ENCODE measurements around the gene ADGRB3. TPM values are rescaled to one million over a fixed set of nuclear protein-coding genes. Genes with fewer than 3 reads are reported as not detected.

Gene ADGRB3
- total and polyA plus RNA-seq, 2 donors (not counting 3 experiments of a cell fraction or from before 2014, with no cell fraction given): not detected

DNA sequence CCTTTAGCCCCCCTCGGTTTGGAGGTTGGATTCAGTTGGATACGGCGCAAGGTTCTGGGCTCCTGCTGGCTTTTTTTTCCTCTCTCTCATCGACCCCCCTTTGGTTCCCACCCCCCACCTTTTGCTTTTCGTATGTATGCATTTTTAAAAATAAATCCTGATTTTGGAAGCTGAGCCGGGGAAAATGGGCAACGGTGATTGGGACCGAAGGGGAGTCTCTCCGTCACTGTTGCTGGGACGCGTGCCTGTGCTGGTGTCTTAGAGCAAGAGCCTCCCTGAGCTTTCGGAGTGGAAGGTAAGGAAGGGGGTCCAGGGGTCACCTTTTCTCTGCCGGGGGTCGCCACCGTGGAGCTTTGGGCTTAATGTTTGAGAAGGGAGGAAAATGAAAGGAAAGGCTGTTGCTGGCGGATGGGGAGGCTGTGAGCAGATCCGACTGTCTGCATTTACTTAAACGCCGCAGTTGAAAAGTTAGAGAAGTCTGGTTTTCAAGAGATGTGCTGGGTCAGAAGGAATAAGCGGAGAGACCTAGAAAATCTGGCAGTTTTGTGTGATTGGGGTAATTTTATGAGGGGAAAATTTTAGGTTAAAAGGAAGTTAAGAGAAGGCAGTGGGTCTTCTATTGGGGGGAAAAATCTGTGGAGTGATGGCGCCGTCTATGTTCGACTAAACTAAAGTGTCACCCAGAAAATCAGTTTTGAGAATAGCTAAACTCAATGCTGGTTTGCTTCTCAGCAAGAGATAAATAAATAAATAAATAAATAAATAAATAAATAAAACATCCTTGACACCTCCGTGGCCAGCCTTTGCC lies 828 bp downstream of the ADGRB3 start:
- TF ChIP-seq POLR2A (IDR thresholded peaks at IDR 0.05; ENCODE audit: low read depth, low read length) (no peak), EZH2 (IDR thresholded peaks at IDR 0.05; ENCODE audit: borderline replicate concordance, low read depth, low read length, severe bottlenecking) (peak; percentile 27)
- Histone ChIP-seq H4K20me1 (replicated peaks; ENCODE audit: control insufficient read depth, extremely low read depth, insufficient read depth, low read length) (no peaks in the 10 kb centered on the region), H3K36me3 (ENCODE audit: control insufficient read depth in 2 of 2, extremely low read depth in 1 of 2, insufficient read depth in 2 of 2, low read length in 2 of 2) (no peaks in the 10 kb centered on the region), H3K4me3 (replicated peaks in 1 of 3; ENCODE audit: insufficient read depth in 1 of 3, low read depth in 1 of 3, low read length in 3 of 3) (peak overlapping the region; percentile 21 to 61 (median 50)), H3K9me1 (replicated peaks; ENCODE audit: control insufficient read depth, extremely low read depth, insufficient read depth, low read length) (no peaks in the 10 kb centered on the region), H3K79me2 (ENCODE audit: control insufficient read depth, insufficient read depth, low read length) (no peaks in the 10 kb centered on the region), H3K27ac (ENCODE audit: insufficient read depth, low read depth, low read length) (no peak overlapping the region), H2AFZ (ENCODE audit: low read depth, low read length) (peak overlapping the region; percentile 79), H3K4me2 (ENCODE audit: insufficient read depth, low read length) (peak overlapping the region; percentile 86), H3K4me1 (ENCODE audit: control insufficient read depth, extremely low read depth, insufficient read depth, low read length) (peaks cover 10% of the 10 kb centered on the region), H3K9ac (replicated peaks; ENCODE audit: extremely low read depth, insufficient read depth, low read length) (no peak overlapping the region), H3K9me3 (replicated peaks; ENCODE audit: control insufficient read depth, insufficient read depth, low read length) (no peaks in the 10 kb centered on the region), H3K27me3 (ENCODE audit: control insufficient read depth in 2 of 2, insufficient read depth in 2 of 2, low read length in 2 of 2) (peaks cover 32 to 50% of the 10 kb centered on the region in 2 experiments)
- BruUV-seq (replicated peaks): no TSS peak
- intact Hi-C loops (cut with micrococcal nuclease) (loop anchor here (5.0 kb wide), 3 partner anchors 141 to 1569 kb away; no protein-coding TSS in a partner anchor), dilution Hi-C loops (cut with MboI; ENCODE audit: extremely low pct_ligation_motif_present, low sequenced_read_pairs) (no loop called here)
- ChIA-PET CTCF (interaction anchor here (1.4 to 2.4 kb wide), 2 partner anchors 1095 to 1472 kb away, joined by 4 to 10 read pairs (median 9); no protein-coding TSS in a partner anchor), POLR2A (no interaction called here)
- DNase-seq (ENCODE audit: low read depth, low spot score) (peak; percentile 2), FAIRE-seq (no peak)

DNA sequence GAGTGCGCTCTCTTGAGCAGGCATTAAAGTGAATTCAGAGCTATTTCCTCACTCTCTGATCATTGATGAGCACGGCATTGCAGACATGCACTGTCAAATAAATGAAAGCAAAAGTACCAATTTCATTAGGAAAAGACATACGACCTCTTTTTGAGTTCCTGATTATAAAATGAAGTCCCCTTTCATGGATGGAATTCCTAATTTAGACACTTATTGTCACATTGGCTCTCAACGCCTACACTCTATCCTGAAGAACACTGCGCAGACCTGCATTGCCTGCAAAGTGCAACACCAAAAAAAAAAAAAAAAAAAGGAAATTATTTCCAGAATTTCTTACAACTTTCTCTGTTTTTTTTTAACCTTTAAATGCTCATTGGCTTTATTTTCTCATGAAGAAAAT lies 1.6 kb downstream of the ADGRB3 start:
- dilution Hi-C loops (cut with MboI; ENCODE audit: extremely low pct_ligation_motif_present, low sequenced_read_pairs) (no loop called here), intact Hi-C loops (cut with micrococcal nuclease) (loop anchor here (5.0 kb wide), 3 partner anchors 141 to 1569 kb away; no protein-coding TSS in a partner anchor)
- no peaks in the 10 kb centered on the region for H3K36me3 ChIP-seq (ENCODE audit: control insufficient read depth in 2 of 2, extremely low read depth in 1 of 2, insufficient read depth in 2 of 2, low read length in 2 of 2)
- FAIRE-seq (no peak), DNase-seq (ENCODE audit: low read depth, low spot score) (no peak)
- ChIA-PET POLR2A (no interaction called here), CTCF (interaction anchor here (0.6 to 2.4 kb wide), 3 partner anchors 94 to 1472 kb away, joined by 3 to 10 read pairs (median 9); no protein-coding TSS in a partner anchor)
- peaks cover 32 to 50% of the 10 kb centered on the region in 2 experiments for H3K27me3 ChIP-seq (ENCODE audit: control insufficient read depth in 2 of 2, insufficient read depth in 2 of 2, low read length in 2 of 2)
- no peak overlapping the region for H3K4me3 ChIP-seq (replicated peaks in 1 of 3; ENCODE audit: insufficient read depth in 1 of 3, low read depth in 1 of 3, low read length in 3 of 3)
- H4K20me1 ChIP-seq (replicated peaks; ENCODE audit: control insufficient read depth, extremely low read depth, insufficient read depth, low read length): no peaks in the 10 kb centered on the region
- no TSS peak for BruUV-seq (replicated peaks)
- no peak for TF ChIP-seq POLR2AphosphoS5 (IDR thresholded peaks at IDR 0.05; ENCODE audit: insufficient read depth, low read depth, low read length)
- TF ChIP-seq, protein P1, sequence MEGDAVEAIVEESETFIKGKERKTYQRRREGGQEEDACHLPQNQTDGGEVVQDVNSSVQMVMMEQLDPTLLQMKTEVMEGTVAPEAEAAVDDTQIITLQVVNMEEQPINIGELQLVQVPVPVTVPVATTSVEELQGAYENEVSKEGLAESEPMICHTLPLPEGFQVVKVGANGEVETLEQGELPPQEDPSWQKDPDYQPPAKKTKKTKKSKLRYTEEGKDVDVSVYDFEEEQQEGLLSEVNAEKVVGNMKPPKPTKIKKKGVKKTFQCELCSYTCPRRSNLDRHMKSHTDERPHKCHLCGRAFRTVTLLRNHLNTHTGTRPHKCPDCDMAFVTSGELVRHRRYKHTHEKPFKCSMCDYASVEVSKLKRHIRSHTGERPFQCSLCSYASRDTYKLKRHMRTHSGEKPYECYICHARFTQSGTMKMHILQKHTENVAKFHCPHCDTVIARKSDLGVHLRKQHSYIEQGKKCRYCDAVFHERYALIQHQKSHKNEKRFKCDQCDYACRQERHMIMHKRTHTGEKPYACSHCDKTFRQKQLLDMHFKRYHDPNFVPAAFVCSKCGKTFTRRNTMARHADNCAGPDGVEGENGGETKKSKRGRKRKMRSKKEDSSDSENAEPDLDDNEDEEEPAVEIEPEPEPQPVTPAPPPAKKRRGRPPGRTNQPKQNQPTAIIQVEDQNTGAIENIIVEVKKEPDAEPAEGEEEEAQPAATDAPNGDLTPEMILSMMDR (IDR thresholded peaks at IDR 0.05; ENCODE audit: extremely low read depth in 1 of 2, insufficient read depth in 1 of 2, low read depth in 1 of 2, low read length in 2 of 2): no peak
- no peak for TF ChIP-seq MYC (IDR thresholded peaks at IDR 0.05; ENCODE audit: low read depth, low read length)
- TF ChIP-seq JUN (IDR thresholded peaks at IDR 0.05; ENCODE audit: borderline replicate concordance, insufficient read depth, insufficient read length, low read depth): no peak
- TF ChIP-seq GATA2 (IDR thresholded peaks at IDR 0.05; ENCODE audit: insufficient read depth, insufficient read length, low read depth, low read length): no peak
- no peak for TF ChIP-seq EZH2 (IDR thresholded peaks at IDR 0.05; ENCODE audit: borderline replicate concordance, low read depth, low read length, severe bottlenecking)
- no peak for TF ChIP-seq POLR2A (IDR thresholded peaks at IDR 0.05; ENCODE audit: low read depth, low read length)
- TF ChIP-seq FOS (IDR thresholded peaks at IDR 0.05; ENCODE audit: borderline replicate concordance, insufficient read depth, low read length): no peak
- H3K4me2 ChIP-seq (ENCODE audit: insufficient read depth, low read length): no peak overlapping the region
- peaks cover 10% of the 10 kb centered on the region for H3K4me1 ChIP-seq (ENCODE audit: control insufficient read depth, extremely low read depth, insufficient read depth, low read length)
- H2AFZ ChIP-seq (ENCODE audit: low read depth, low read length): no peak overlapping the region
- no peak overlapping the region for H3K27ac ChIP-seq (ENCODE audit: insufficient read depth, low read depth, low read length)
- no peaks in the 10 kb centered on the region for H3K79me2 ChIP-seq (ENCODE audit: control insufficient read depth, insufficient read depth, low read length)
- no peak overlapping the region for H3K9ac ChIP-seq (replicated peaks; ENCODE audit: extremely low read depth, insufficient read depth, low read length)
- H3K9me3 ChIP-seq (replicated peaks; ENCODE audit: control insufficient read depth, insufficient read depth, low read length): no peaks in the 10 kb centered on the region
- no peaks in the 10 kb centered on the region for H3K9me1 ChIP-seq (replicated peaks; ENCODE audit: control insufficient read depth, extremely low read depth, insufficient read depth, low read length)
